ENCODE measurements around the gene AQP12A. TPM values are rescaled to one million over a fixed set of nuclear protein-coding genes. Genes with fewer than 3 reads are reported as not detected.

The AQP12A gene
- total and polyA plus RNA-seq, 9 donors: 0.27 to 1.4 (median 0.86) TPM; not detected in 2

DNA sequence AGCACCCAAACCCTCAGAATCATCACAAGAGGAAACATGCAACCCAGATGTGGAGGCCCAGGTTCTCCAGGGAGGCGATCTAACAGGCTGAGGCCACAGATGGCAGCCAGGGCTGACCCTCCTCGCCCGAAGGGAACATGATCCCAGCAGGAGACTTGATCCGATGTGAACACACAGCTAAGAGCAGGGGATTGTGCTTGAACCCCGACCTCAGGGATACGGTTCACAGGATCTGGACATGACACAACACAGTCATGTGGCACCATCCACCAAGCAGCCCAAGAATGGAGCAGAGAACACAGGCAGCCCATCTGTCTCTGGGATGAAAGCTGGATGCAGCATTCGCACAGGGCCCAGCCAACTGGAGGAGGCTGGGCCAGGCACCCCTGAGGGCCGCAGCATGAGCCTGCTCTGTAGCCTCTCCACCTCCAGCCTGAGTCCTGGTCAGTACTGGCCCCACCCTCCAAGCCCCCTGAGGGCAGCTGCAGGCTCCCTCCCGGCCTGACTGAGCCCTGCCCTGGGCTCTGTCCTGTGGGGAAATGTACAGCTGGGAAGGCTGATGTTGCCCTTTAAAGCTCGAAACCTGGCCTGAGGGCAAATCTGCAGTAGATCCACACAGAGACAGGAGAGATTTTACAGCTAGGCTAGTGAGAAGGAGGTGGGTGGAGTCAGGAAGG, 39.0 kb downstream of the AQP12A start:
- no peak overlapping the region for H3K4me3 ChIP-seq (ENCODE audit: low read length)
- no peaks in the 10 kb centered on the region for H3K9me3 ChIP-seq (replicated peaks; ENCODE audit: control insufficient read depth, low read depth, low read length)
- no peaks in the 10 kb centered on the region for H3K27me3 ChIP-seq (ENCODE audit: control insufficient read depth, insufficient read depth, low read length)
- no peaks in the 10 kb centered on the region for H3K36me3 ChIP-seq (ENCODE audit: control insufficient read depth, insufficient read depth, low read length)
- WGBS (ENCODE audit: insufficient coverage): 48% methylated on average over 8 of the region's 10 CpGs
- H3K27ac ChIP-seq (ENCODE audit: low read length): peak overlapping the region; percentile 55
- H3K4me1 ChIP-seq (ENCODE audit: control insufficient read depth, insufficient read depth, low read length): peaks cover 36% of the 10 kb centered on the region
- no peak for DNase-seq

DNA sequence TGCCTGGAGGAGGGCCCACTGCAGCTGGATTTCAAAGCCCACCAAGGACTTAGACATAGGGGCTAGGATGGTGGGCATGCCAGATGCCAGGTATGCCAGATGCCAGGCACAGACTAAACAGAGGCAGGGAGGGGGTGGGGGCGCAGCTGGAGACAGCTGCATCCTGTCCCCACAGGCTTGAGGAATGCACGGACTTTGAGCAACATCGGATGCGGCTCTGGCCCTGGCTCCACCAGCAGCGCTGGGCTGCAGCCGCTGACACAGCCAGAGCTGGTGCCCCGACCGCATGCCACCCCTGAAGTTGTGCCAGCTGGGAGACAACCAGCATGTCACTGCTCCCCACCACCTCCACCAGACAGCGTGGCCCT, 39.5 kb downstream of the AQP12A start:
- peak overlapping the region; percentile 55 for H3K27ac ChIP-seq (ENCODE audit: low read length)
- no peaks in the 10 kb centered on the region for H3K27me3 ChIP-seq (ENCODE audit: control insufficient read depth, insufficient read depth, low read length)
- WGBS (ENCODE audit: insufficient coverage): 21% methylated on average over 9 of the region's 9 CpGs
- peak; percentile 68 for DNase-seq
- H3K4me3 ChIP-seq (ENCODE audit: low read length): no peak overlapping the region
- H3K4me1 ChIP-seq (ENCODE audit: control insufficient read depth, insufficient read depth, low read length): peaks cover 36% of the 10 kb centered on the region
- no peaks in the 10 kb centered on the region for H3K9me3 ChIP-seq (replicated peaks; ENCODE audit: control insufficient read depth, low read depth, low read length)
- no peaks in the 10 kb centered on the region for H3K36me3 ChIP-seq (ENCODE audit: control insufficient read depth, insufficient read depth, low read length)

DNA sequence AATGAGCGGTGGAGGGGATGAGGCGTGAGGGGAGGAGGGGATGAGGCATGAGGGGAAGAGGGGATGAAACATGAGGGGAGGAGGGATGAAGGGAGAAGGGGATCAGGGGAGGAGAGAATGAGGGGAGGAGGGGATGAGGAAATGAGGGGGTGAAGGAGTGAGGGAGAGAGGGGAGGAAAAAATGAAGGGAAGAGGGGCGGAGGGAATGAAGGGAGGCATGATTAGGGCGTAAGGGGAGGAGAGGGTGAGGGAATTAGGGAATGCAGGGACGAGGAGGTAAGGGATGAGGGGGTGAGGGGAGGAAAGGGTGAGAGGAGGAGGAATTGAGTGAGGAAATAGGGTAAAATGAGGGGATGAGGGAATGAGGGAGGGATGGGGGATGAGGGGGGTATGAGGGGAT, 40.5 kb downstream of the AQP12A start:
- H3K9me3 ChIP-seq (replicated peaks; ENCODE audit: control insufficient read depth, low read depth, low read length): no peaks in the 10 kb centered on the region
- DNase-seq: no peak
- no peaks in the 10 kb centered on the region for H3K27me3 ChIP-seq (ENCODE audit: control insufficient read depth, insufficient read depth, low read length)
- peaks cover 36% of the 10 kb centered on the region for H3K4me1 ChIP-seq (ENCODE audit: control insufficient read depth, insufficient read depth, low read length)
- H3K36me3 ChIP-seq (ENCODE audit: control insufficient read depth, insufficient read depth, low read length): no peaks in the 10 kb centered on the region
- no peak overlapping the region for H3K27ac ChIP-seq (ENCODE audit: low read length)
- H3K4me3 ChIP-seq (ENCODE audit: low read length): no peak overlapping the region
- WGBS (ENCODE audit: insufficient coverage): 85% methylated on average over 5 of the region's 5 CpGs

DNA sequence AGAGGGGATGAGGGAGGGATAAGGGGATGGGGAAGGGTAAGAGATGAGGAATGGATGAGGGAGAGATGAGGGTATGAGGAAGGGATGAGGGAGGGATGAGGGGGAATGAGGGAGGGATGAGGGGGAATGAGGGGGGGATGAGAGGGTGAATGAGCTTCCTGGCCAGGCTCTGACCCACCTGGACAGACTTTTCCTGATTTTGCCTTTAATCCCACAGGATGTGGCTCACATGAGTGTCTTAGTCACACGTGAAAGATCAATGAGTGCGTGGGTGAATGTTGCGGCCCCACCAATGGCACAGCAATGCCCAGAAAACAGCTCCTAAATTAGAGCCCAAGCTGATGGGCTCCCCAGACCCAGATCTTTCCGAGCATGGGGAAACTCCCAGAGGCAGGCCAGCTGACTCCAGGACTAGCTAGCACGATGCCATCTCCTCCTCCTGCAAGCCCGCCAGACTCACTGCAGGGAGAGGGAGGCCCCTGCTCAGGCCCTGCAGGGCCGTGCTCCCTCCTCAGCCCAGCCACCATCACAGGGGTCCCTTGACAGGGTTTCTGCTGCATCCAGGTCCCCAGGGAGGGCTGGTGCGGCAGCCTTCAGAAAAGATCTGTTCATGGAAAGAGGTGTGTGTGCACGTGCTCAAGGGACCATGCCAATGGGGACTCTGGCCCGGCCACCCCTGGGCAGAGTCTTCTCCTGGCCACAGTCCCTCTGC, 41.4 kb downstream of the AQP12A start:
- no peak for DNase-seq
- Histone ChIP-seq H3K4me1 (ENCODE audit: control insufficient read depth, insufficient read depth, low read length) (peaks cover 36% of the 10 kb centered on the region), H3K36me3 (ENCODE audit: control insufficient read depth, insufficient read depth, low read length) (no peaks in the 10 kb centered on the region), H3K27me3 (ENCODE audit: control insufficient read depth, insufficient read depth, low read length) (no peaks in the 10 kb centered on the region), H3K27ac (ENCODE audit: low read length) (no peak overlapping the region), H3K9me3 (replicated peaks; ENCODE audit: control insufficient read depth, low read depth, low read length) (no peaks in the 10 kb centered on the region), H3K4me3 (ENCODE audit: low read length) (no peak overlapping the region)
- 76% methylated on average over 7 of the region's 10 CpGs for WGBS (ENCODE audit: insufficient coverage)

DNA sequence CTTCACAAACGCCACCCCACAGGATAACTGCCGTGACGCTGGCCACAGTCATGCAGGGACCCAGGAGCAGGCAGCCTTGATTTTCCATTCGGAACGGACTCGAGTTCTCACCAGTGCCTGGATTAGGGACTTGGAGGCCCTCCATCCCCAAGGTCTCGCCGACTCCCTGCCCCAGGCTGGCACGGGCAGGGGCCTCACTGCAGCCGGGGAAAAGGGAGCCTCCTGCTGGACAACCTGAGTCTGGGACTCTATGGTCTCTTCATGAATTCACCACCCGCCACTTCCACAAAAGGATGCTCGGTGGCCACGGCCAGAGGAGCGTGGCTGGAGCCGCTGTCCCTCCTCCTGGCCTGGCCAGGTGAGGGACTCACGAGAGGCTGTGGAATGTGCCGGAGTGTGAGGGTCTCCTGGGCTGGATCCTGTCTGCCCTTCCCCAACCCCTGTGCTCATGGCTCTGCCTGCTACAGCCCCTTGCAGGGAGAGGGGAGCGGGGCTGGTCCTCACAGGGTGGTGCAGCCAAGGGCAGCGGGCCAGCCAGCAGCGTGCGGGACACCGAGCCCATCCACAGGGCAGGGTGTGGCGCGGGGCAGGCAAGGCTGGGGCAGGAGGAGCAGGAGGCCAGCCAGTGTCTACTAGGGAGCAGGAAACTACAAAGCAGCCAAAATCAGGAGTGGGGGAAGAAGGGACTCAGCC, 42.3 kb downstream of the AQP12A start:
- Histone ChIP-seq H3K27me3 (ENCODE audit: control insufficient read depth, insufficient read depth, low read length) (peaks cover 2% of the 10 kb centered on the region), H3K27ac (ENCODE audit: low read length) (no peak overlapping the region), H3K4me3 (ENCODE audit: low read length) (no peak overlapping the region), H3K36me3 (ENCODE audit: control insufficient read depth, insufficient read depth, low read length) (no peaks in the 10 kb centered on the region), H3K4me1 (ENCODE audit: control insufficient read depth, insufficient read depth, low read length) (peaks cover 36% of the 10 kb centered on the region), H3K9me3 (replicated peaks; ENCODE audit: control insufficient read depth, low read depth, low read length) (no peaks in the 10 kb centered on the region)
- DNase-seq: no peak
- 54% methylated on average over 15 of the region's 24 CpGs for WGBS (ENCODE audit: insufficient coverage)

DNA sequence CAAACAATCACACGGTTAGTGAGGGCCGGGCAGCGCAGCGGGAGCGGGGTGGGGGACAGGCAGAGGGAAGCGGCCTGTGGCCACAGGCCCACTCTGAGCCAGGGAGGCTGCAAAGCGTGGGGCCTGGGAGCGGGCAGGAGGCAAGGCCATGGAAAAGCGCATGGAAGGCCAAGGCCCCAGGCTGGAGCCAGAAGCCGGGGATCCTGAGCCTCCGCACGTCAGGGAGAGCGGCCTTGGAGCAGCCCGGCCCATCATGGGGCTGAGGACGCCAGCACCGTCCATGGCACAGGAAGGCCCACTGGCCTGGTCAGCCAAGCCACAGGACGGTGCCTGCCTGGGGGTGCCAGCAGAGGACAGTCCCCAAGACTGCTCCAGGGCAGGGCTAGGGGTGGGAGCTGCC, 43.1 kb downstream of the AQP12A start:
- DNase-seq: no peak
- H3K27ac ChIP-seq (ENCODE audit: low read length): no peak overlapping the region
- WGBS (ENCODE audit: insufficient coverage): 90% methylated on average over 16 of the region's 17 CpGs
- H3K9me3 ChIP-seq (replicated peaks; ENCODE audit: control insufficient read depth, low read depth, low read length): no peaks in the 10 kb centered on the region
- no peaks in the 10 kb centered on the region for H3K36me3 ChIP-seq (ENCODE audit: control insufficient read depth, insufficient read depth, low read length)
- no peak overlapping the region for H3K4me3 ChIP-seq (ENCODE audit: low read length)
- H3K4me1 ChIP-seq (ENCODE audit: control insufficient read depth, insufficient read depth, low read length): peaks cover 31% of the 10 kb centered on the region
- peaks cover 3% of the 10 kb centered on the region for H3K27me3 ChIP-seq (ENCODE audit: control insufficient read depth, insufficient read depth, low read length)

DNA sequence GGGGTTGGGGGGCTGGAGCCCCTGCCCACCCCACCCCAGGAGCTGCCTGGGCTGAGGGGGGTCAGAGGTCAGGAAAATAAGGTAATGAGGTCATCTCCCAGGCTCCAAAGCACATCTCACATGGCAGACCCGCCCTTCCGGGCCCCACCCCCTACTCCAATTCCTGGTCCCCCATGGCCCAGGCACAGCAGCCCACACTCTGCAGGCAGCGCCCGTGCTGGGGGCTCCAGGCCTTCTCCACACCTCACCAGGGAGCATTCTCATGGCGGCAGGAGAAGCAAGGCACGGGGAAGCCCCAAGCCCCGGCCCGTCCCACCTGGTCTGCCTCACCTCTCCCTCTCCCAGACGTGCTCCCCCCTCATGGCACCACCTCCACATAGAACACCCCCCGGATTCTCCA, 43.8 kb downstream of the AQP12A start:
- H3K27ac ChIP-seq (ENCODE audit: low read length): no peak overlapping the region
- H3K27me3 ChIP-seq (ENCODE audit: control insufficient read depth, insufficient read depth, low read length): peaks cover 3% of the 10 kb centered on the region
- no peak overlapping the region for H3K4me3 ChIP-seq (ENCODE audit: low read length)
- 77% methylated on average over 8 of the region's 10 CpGs for WGBS (ENCODE audit: insufficient coverage)
- H3K36me3 ChIP-seq (ENCODE audit: control insufficient read depth, insufficient read depth, low read length): no peaks in the 10 kb centered on the region
- H3K9me3 ChIP-seq (replicated peaks; ENCODE audit: control insufficient read depth, low read depth, low read length): no peaks in the 10 kb centered on the region
- peaks cover 24% of the 10 kb centered on the region for H3K4me1 ChIP-seq (ENCODE audit: control insufficient read depth, insufficient read depth, low read length)
- no peak for DNase-seq

DNA sequence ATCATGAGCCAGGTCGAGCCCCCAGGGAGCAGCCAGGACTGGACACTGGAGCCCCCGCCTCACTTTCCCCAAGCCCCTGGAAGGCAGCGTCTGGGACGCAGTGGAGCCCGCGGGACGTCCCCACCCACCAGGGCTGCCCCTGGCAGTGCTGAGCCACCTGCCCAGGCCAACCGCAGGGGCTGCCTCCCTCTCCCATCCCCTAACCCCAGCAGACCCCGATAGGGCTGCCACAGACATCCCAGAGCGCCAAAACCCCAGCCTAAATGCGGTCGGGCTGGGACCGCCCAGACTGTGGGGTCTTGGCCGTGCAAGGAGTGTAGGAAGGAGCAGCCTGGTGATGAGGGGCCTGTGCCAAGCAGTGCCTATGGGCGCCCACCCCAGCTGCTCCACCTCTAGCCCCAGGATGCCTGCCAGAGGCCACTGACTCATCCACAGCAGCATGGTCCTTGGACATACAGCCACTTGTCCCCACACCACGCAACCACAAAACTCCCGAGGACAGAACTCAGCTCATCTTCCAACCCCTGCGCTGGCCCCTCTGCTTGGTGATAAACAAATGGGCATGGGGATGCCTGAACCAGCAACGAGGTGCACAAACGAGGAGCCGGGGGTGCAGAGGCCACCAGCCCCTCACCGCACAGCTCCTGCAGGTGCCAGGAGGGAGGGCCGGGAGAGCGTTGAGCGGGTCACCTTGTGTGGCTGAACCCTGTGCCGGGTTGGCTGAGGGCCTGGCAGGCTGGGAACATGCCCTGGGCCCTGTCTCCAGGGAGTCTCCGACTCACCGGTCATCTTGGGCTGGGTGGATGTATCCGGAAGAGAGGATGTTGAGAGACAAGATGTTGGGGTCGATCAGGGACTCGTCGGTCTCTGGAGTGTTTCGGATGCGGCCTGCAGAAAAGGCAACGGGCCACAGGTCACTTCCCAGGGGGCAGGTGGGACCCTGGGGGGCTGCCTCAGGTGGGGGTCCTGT, 44.9 kb downstream of the AQP12A start:
- no peak overlapping the region for H3K27ac ChIP-seq (ENCODE audit: low read length)
- no peak for DNase-seq
- 82% methylated on average over 24 of the region's 35 CpGs for WGBS (ENCODE audit: insufficient coverage)

DNA sequence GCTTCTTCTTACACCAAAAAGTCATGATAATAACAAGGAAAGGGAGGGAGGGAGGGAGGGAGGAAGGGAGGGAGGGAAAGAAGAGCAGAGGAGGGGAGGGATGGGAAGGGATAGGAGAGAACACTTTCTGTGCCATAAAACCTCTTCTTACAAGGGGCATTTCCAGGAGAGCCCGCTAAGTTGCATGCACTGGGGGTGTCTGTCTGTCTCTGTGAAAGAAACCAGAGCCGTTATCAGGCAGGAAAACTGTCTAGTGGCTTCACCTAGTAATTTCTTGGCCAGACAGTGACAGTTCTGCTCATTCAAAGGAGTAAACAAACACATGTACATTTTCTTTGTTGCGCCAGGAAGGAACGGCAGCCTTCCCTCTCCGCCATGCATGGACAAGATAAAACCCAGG, 45.8 kb downstream of the AQP12A start:
- H3K4me3 ChIP-seq (ENCODE audit: low read length): no peak overlapping the region
- H3K27me3 ChIP-seq (ENCODE audit: control insufficient read depth, insufficient read depth, low read length): peaks cover 3% of the 10 kb centered on the region
- no peaks in the 10 kb centered on the region for H3K36me3 ChIP-seq (ENCODE audit: control insufficient read depth, insufficient read depth, low read length)
- no peak overlapping the region for H3K27ac ChIP-seq (ENCODE audit: low read length)
- H3K9me3 ChIP-seq (replicated peaks; ENCODE audit: control insufficient read depth, low read depth, low read length): no peaks in the 10 kb centered on the region
- H3K4me1 ChIP-seq (ENCODE audit: control insufficient read depth, insufficient read depth, low read length): peaks cover 12% of the 10 kb centered on the region
- WGBS (ENCODE audit: insufficient coverage): 51% methylated on average over 3 of the region's 5 CpGs
- DNase-seq: no peak

More for the DNA sequence above, 44.9 kb downstream of the AQP12A start:
- Histone ChIP-seq H3K9me3 (replicated peaks; ENCODE audit: control insufficient read depth, low read depth, low read length) (no peaks in the 10 kb centered on the region), H3K4me1 (ENCODE audit: control insufficient read depth, insufficient read depth, low read length) (peaks cover 13% of the 10 kb centered on the region), H3K36me3 (ENCODE audit: control insufficient read depth, insufficient read depth, low read length) (no peaks in the 10 kb centered on the region), H3K27me3 (ENCODE audit: control insufficient read depth, insufficient read depth, low read length) (peaks cover 3% of the 10 kb centered on the region), H3K4me3 (ENCODE audit: low read length) (no peak overlapping the region)

Data from muscle of leg (tissue), 11 donors.